GM15510 (cell line): Measurements from ENCODE around the gene TMEM178B.

Source experiments
- POLR2A ChIP-seq: IDR thresholded peaks from 3 replicates; pipeline ENCODE4 v1.6.1; 2011; ENCODE audit warnings: borderline replicate concordance; ENCODE audit not compliant: insufficient read length; ENCODE audit errors: extremely low read depth

TMEM178B gene

DNA sequence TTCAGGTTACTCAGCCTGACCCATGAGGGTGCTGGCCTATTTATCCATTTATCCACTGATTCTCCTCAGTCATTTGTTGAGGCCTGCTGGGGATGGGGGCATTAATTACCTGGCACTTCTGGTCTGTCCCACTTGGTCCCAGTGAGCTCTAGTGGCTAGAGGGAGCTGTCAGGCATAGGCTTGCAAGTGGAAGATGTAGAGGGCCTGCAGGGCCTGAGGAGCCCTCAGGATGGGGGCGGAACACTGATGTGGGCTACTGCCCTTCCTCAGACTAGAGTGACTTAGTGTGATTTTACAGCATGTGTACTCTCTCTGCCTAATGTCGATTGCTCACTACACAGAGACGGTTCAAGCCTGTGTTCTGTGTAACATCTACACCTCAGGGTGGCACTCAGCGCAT lies 45.3 kb downstream of the TMEM178B start:
- no peak for TF ChIP-seq POLR2A

DNA sequence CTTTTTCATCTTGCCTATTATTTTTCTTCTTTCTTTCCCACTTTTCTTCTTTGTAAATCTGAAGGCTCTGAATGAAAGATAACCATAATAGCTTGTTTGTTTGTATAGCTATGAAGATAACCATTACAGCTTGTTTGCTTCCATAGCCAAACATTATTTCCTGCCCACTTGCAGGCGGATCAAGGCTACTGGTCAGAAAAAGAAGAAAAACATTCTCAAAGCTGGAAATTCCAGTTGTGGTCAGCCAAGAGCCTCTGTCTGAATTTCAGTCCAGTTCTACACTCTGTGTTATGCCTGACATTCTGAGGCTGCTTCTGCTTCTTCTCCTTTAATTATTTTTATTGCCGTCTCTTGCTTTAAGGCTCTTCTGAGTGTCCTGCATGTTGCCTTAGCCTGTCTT lies 48.9 kb downstream of the TMEM178B start:
- no peak for TF ChIP-seq POLR2A

DNA sequence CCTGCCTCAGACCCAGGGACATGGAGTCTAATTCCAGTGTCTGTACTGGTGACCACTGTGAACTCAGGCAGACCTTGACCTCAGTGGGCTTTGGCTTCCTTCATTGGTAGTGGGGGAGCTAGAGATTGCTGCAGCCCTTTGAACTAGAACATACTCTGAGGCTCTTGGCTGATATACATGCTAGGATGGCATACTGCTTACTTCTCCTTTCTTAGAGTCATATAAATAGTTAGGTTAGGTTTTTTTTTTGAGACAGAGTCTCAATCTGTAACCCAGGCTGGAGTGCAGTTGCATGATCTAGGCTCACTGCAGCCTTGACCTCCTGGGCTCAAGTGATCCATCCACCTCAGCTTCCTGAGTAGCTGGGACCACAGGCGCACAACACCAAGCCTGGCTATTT lies 49.7 kb downstream of the TMEM178B start:
- no peak for TF ChIP-seq POLR2A

DNA sequence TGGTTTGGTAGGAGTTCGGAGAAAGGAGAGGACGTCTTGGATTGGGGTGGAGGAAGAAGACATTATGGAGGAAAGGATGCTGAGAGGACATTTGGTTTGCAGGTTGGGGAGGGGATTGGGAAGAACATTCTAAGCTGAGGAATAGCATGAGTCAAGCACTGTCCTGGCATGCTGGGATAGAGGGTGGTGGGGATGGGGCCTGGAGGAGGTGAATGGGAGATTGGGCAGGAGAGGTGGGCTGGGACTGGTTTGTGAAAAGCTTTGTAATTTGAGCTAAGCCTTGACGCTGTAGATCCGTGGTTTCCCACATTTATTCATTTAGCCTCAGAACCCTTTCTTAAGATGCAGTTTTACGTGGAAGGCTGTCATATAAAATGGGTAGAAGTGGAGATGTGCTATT lies 52.2 kb downstream of the TMEM178B start:
- no peak for TF ChIP-seq POLR2A

DNA sequence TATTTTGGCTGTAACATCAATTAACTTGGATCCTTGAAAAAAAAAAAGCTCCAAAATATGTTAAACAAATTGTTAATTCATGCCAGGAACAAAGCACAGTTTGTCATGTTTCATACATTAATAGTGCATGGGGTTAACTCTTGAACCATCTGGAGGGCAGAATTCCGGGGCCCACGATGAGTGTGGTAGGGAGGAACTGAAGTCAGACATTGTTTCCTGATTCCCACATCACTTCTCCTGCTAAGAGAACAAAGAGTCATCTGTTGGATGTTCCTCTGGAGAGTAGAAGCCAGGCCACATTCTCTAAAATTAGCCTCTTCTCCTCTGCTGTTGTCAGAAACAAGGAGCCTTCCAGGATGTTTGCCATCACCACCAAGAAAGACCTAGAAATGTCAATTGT lies 54.6 kb downstream of the TMEM178B start:
- TF ChIP-seq POLR2A: no peak

DNA sequence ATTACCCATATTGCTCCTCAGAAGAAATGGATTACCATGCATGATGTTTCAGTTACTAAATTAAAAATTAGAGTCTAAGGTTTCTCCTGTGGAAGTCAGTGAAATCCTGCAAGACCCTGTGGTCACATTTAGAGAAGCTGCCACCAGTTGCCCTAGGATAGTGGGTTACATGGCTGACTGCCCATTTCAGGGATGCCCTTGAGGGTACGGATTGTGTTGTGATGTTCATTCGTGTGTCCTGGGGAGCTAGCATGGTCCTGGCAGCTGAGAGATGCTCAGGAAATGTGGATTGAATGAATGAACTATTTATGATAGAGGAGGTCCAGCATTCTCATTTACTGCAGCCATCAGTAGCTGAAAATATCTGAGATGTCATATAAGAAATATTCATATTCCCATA lies 55.1 kb downstream of the TMEM178B start:
- TF ChIP-seq POLR2A: no peak

DNA sequence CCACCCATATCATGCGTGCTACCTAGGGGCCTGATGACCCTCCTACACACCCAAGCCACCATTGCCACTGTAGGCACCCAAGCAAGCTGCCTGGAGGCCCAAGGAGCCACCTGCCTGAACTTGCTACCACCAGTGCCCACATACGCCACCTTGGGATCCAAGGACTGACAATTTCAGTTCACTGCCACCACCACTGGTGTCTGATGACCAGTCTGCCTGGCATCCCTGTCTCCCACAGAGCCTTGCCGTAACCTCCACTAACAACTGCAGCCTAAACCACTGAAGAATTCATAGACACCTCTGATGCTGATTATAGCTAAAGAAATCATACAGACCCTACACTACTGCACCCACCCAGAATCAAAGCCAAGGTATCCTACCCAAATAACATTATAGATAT lies 58.8 kb downstream of the TMEM178B start:
- TF ChIP-seq POLR2A: no peak

DNA sequence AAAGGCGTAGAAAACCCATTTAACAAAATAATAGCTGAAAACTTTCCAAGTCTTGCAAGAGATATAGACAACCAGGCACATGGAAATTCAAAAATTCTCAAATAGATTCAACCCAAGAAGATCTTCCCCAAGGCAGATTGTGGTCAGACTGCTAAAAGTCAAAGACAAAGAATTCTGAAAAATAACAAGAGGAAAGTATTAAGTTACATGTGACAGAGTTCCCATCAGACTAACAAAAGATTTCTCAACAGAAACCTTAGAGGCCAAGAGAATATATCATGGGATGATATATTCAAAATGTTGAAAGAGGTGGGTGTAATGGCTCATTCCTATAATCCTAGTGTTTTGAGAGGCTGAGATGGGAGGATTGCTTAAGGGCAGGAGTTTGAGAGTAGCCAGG lies 59.8 kb downstream of the TMEM178B start:
- TF ChIP-seq POLR2A: no peak

DNA sequence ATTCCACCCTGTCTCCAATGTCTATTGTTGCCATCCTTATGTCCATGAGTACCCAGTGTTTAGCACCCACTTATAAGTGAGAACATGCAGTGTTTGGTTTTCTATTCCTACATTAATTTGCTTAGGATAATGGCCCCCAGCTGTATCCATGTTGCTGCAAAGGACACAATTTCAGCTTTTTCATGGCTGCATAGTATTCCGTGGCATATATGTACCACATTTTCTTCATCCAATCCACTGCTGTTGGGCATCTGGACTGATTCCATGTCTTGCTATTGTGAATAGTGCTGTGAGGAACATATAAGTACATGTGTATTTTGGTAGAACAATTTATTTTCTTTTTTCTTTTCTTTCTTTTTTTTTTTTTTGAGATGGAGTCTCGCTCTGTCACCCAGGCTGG lies 68.2 kb downstream of the TMEM178B start:
- no peak for TF ChIP-seq POLR2A

DNA sequence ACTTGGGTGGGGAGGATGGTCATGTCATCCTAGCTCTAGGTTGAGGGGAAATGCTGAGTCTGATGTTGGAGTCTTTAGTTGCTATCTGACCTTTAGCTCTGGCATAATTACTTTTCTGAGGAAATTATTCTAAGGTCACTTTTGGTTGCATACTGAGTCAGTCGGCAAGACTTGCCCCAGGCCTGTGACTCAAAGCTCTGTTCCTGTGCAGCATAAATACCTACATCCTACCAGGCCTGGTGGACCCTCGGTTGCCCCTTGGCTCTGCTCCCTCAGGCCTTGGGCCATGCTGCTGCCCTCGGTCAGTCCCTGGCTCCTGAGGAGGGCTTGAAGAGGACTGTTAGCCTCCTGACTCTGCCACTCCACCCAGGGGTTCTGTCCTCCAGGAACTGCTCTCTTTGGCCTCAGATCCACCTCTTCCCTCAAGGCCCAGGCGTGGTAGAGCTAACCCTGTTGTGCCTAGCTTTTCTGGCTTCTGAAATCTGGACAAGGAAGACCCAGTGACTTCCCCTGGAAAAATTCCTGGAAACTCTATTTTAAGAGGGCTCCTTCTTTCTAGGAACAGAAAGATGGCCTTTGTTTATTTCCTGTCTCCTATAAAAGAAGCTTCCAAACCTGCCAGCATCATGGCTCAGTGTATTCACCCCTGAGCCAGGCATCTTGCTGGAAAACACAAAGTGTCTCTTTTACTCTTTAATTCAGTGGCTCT lies 71.2 kb downstream of the TMEM178B start:
- no peak for TF ChIP-seq POLR2A

DNA sequence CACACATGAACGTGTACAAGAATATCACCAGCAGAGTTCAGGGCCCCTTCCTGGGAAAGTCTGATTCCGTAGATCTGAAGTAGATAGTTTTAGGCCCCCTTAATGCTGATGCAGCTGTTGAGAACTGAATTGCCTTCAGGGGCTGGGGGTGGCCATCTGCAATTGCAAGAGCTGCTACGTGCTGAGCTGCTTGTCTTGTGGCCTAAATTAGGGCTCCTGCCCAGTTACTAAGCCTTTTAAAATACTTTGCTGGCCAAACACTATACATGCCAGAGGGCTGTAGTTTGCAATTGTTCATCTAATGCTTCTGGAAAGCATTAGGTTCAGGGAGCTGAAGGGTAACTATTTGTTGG lies 71.7 kb downstream of the TMEM178B start:
- no peak for TF ChIP-seq POLR2A

DNA sequence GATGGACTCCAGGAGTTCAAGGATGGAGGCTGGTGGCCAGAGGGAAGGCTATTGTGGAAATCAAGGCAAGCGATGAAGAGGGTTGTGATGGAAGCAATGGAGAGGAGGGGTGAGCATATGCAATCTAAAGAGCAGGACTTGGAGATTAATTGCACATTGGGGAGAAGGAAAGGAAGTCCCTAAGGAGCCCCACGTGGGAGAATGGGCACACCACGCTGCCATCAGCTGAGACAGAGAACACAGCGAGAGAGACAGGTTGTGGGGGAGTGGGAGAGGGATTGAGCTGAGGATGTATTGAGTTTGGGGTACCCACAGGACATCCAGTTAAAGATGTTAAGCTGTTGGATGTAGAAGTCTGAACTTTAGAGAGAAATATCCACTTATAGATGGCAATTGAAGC lies 73.6 kb downstream of the TMEM178B start:
- TF ChIP-seq POLR2A: no peak

DNA sequence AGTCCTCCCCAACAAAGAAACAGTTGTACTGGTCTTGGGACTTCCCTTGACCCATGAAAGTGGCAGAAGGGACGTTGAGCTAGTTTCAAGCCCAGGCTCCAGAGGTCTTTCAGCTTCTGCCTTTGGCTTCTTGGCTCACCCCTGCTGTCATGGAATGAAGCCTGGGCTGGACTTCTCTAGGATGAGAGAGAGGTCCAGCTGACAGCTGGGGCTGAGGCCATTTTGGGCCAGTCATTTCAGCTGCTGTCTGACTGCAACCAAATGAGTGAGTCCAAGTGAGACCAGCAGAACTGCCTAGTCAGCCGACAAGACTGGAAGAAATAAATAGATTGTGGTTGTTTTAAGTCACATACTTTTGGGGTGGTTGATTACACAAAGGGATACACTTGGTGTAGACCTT lies 76.6 kb downstream of the TMEM178B start:
- no peak for TF ChIP-seq POLR2A

DNA sequence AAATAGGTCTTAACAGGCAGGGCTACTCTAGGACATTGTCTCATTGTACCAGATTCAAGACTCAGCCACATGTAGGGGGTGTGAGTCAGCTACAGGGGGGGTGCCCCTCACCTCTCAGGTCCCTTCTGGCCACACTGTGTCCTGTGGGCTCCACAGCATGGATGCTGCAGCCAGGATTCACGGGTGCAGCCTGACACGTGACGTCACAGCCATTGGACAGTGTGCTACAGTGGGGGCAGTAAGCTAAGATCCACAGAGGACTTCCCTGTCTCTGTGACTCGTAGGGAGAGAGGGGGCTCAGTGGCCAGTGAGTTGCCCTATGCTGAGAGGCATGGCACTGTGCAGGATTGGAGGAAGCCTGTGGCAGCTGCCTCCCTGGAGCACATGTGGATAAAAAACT lies 77.9 kb downstream of the TMEM178B start:
- no peak for TF ChIP-seq POLR2A

DNA sequence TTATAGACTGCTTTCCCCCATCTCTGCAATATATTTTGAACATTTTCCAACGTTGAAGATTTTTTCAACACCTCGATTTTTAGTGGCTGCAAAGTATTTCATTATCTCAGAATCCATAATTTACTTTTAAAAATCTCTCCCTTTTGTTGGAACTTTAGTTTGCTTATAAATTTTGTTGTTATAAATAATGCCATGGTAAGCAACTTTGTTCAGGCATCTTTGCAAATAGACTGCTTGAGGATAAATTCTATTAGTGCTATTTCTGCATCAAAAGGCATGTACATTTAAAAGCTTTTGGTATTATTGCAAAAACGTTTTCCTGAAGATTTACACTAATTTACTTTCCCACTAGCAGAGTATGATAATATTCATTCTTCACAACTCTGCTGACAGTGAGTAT lies 79.4 kb downstream of the TMEM178B start:
- no peak for TF ChIP-seq POLR2A

DNA sequence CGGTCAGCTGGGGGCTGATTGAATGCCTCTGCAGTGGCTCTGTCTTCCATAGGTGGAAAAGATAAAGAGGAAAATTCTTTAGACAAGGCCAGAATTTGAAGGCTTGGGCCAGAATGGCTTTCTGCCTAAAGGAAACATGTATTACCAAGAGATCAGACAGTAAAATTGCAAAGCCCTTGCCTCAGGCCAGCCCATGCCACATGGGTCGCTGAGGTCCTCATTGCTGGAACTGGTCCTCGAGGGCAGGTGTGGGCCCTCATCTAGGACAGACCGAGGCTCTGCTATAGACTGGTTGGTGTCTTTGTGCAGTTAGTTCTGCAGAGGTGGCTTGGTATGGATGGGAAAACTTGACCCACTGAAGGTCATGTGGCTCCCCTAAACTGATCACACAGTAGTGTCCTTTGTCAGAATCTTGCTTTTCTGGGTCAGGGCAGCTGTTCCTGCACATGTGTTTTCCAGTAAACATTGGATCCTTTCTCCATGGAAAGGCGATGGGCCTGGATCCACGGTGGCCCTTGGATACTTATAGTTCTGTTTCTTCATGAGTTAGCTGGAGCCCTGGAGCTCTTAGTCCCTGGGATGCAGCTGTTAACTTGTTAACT lies 80.4 kb downstream of the TMEM178B start:
- TF ChIP-seq POLR2A: no peak
